Bronchial epithelial cell (primary cell): ENCODE measurements around the gene OR10A3. TPM values are rescaled to one million over a fixed set of nuclear protein-coding genes. Genes with fewer than 3 reads are reported as not detected.
A peak's percentile ranks its signal among the peaks of the same experiment; 100 is the strongest.

Experiments used
- DNase-seq: peaks from one replicate; pipeline ENCODE4 v3.0.0-alpha.2; 2010; ENCODE audit warnings: low read depth
- FAIRE-seq: peaks from 2 replicates; lab custom pipeline; 2011; peaks lifted over from hg19 to GRCh38; lab: Jason Lieb, UNC
- H3K27me3 ChIP-seq: 2 replicates; pipeline ENCODE4 v1.5.1; 2011; ENCODE audit warnings: low read length; ENCODE audit not compliant: control insufficient read depth, insufficient read depth
- H3K36me3 ChIP-seq: 2 replicates; pipeline ENCODE4 v1.5.1; 2011; ENCODE audit warnings: low read length; ENCODE audit not compliant: control insufficient read depth, insufficient read depth
- H3K4me3 ChIP-seq: 2 replicates; pipeline ENCODE4 v1.5.1; 2011; ENCODE audit warnings: mild to moderate bottlenecking, low read depth, low read length, control low read depth
- CTCF ChIP-seq: IDR thresholded peaks from 2 replicates; pipeline ENCODE4 v1.5.1; 2011; ENCODE audit warnings: mild to moderate bottlenecking, moderate library complexity, low read length, control low read depth, inconsistent platforms; ENCODE audit not compliant: insufficient read depth, severe bottlenecking
- total RNA-seq: library from RNA; depleted of rRNA; stranded (reverse); fragments of >200 nt; gene quantifications from 2 replicates; pipeline ENCODE4 v1.2.1, GENCODE V29; 2014

Gene OR10A3
- total RNA-seq, 1 donor from 2014 or later: not detected

GRCh38 chr11:7968686-7969085, 27.2 kb upstream of the OR10A3 start:
- H3K27me3 ChIP-seq: no peaks in the 10 kb centered on the region
- no peak for FAIRE-seq
- no peak for TF ChIP-seq CTCF
- H3K4me3 ChIP-seq: no peak overlapping the region
- no peak for DNase-seq
- H3K36me3 ChIP-seq: no peaks in the 10 kb centered on the region

- no peak overlapping the region for H3K4me3 ChIP-seq
- DNase-seq (peak; percentile 21), FAIRE-seq (no peak)
- H3K27me3 ChIP-seq: no peaks in the 10 kb centered on the region
- TF ChIP-seq CTCF: no peak
- H3K36me3 ChIP-seq: no peaks in the 10 kb centered on the region
Measured at GRCh38 chr11:7967826-7968225, 26.3 kb upstream of the OR10A3 start.

GRCh38 chr11:7967097-7967496, 25.6 kb upstream of the OR10A3 start:
- FAIRE-seq: peak; percentile 92
- no peaks in the 10 kb centered on the region for H3K27me3 ChIP-seq
- no peak overlapping the region for H3K4me3 ChIP-seq
- no peak for TF ChIP-seq CTCF
- no peaks in the 10 kb centered on the region for H3K36me3 ChIP-seq
- peak; percentile 85 for DNase-seq

GRCh38 chr11:7965386-7965785, 23.9 kb upstream of the OR10A3 start, which contains the start of gene NLRP10:
TSS of gene NLRP10 (minus strand) at chr11:7965447. CDS start at chr11:7963495, 1,952 bp downstream.
- TF ChIP-seq CTCF: no peak
- FAIRE-seq (peak; percentile 18), DNase-seq (peak; percentile 95)
- H3K27me3 ChIP-seq: no peaks in the 10 kb centered on the region
- H3K4me3 ChIP-seq: no peak within 1 kb of the TSS
- no peaks in the 10 kb centered on the region for H3K36me3 ChIP-seq

- H3K36me3 ChIP-seq: no peaks in the 10 kb centered on the region
- TF ChIP-seq CTCF: no peak
- H3K4me3 ChIP-seq: no peak overlapping the region
- DNase-seq: peak; percentile 90
- no peaks in the 10 kb centered on the region for H3K27me3 ChIP-seq
- no peak for FAIRE-seq
Measured at GRCh38 chr11:7964873-7965272, 23.4 kb upstream of the OR10A3 start.

GRCh38 chr11:7964261-7964660, 22.8 kb upstream of the OR10A3 start:
- Histone ChIP-seq H3K36me3 (no peaks in the 10 kb centered on the region), H3K4me3 (no peak overlapping the region), H3K27me3 (no peaks in the 10 kb centered on the region)
- no peak for TF ChIP-seq CTCF
- DNase-seq (no peak), FAIRE-seq (no peak)
